ENCODE measurements around the gene HS1BP3. TPM values are rescaled to one million over a fixed set of nuclear protein-coding genes. Genes with fewer than 3 reads are reported as not detected.

HS1BP3 gene
- total RNA-seq, 2 experiments from 2014 or later: 12.8 to 12.9 TPM

- CTCF ChIA-PET: interaction anchor here (1.8 to 4.2 kb wide), 12 partner anchors 7 to 237 kb away, joined by 4 to 79 read pairs (median 24); partner anchors contain the start of genes HS1BP3 and RHOB
- DNase-seq (no peak), ATAC-seq (no peak)
- H3K27me3 Mint-ChIP-seq: no peaks in the 10 kb centered on the region
- peaks cover 2% of the 10 kb centered on the region for H3K36me3 Mint-ChIP-seq
- no peak overlapping the region for H3K4me3 Mint-ChIP-seq
- H3K4me1 Mint-ChIP-seq: no peaks in the 10 kb centered on the region
- no peak overlapping the region for H3K27ac Mint-ChIP-seq
- H3K9me3 Mint-ChIP-seq (ENCODE audit: low read depth): no peaks in the 10 kb centered on the region
These were observed 7.1 kb downstream of the HS1BP3 start for GRCh38 chr2:20643826-20644225.

GRCh38 chr2:20643060-20643459 lies 7.8 kb downstream of the HS1BP3 start:
- CTCF ChIA-PET: interaction anchor here (0.9 to 4.2 kb wide), 29 partner anchors 8 to 316 kb away, joined by 3 to 79 read pairs (median 9); partner anchors contain the start of genes HS1BP3 and RHOB
- no peaks in the 10 kb centered on the region for H3K9me3 Mint-ChIP-seq (ENCODE audit: low read depth)
- no peak for DNase-seq
- no peak overlapping the region for H3K4me3 Mint-ChIP-seq
- H3K4me1 Mint-ChIP-seq: no peaks in the 10 kb centered on the region
- ATAC-seq: no peak
- no peak overlapping the region for H3K27ac Mint-ChIP-seq
- no peaks in the 10 kb centered on the region for H3K27me3 Mint-ChIP-seq
- peaks cover 2% of the 10 kb centered on the region for H3K36me3 Mint-ChIP-seq

- Mint-ChIP-seq H3K27me3 (no peaks in the 10 kb centered on the region), H3K36me3 (peaks cover 2% of the 10 kb centered on the region), H3K9me3 (ENCODE audit: low read depth) (no peaks in the 10 kb centered on the region), H3K27ac (no peak overlapping the region), H3K4me3 (no peak overlapping the region), H3K4me1 (no peaks in the 10 kb centered on the region)
- ATAC-seq (peak; percentile 98), DNase-seq (peak; percentile 80)
- CTCF ChIA-PET: interaction anchor here (0.6 to 4.2 kb wide), 38 partner anchors 8 to 316 kb away, joined by 3 to 79 read pairs (median 6); partner anchors contain the start of genes HS1BP3 and RHOB
These were observed 8.6 kb downstream of the HS1BP3 start for GRCh38 chr2:20642055-20642971.

- H3K4me1 Mint-ChIP-seq: no peaks in the 10 kb centered on the region
- no peak overlapping the region for H3K4me3 Mint-ChIP-seq
- H3K36me3 Mint-ChIP-seq: peaks cover 2% of the 10 kb centered on the region
- no peak overlapping the region for H3K27ac Mint-ChIP-seq
- H3K9me3 Mint-ChIP-seq (ENCODE audit: low read depth): no peaks in the 10 kb centered on the region
- no peak for ATAC-seq
- CTCF ChIA-PET: interaction anchor here (0.6 to 4.2 kb wide), 22 partner anchors 7 to 238 kb away, joined by 3 to 79 read pairs (median 10); partner anchors contain the start of genes HS1BP3 and RHOB
- DNase-seq: no peak
- no peaks in the 10 kb centered on the region for H3K27me3 Mint-ChIP-seq
These were observed 9.5 kb downstream of the HS1BP3 start for GRCh38 chr2:20641123-20641985.

DNA sequence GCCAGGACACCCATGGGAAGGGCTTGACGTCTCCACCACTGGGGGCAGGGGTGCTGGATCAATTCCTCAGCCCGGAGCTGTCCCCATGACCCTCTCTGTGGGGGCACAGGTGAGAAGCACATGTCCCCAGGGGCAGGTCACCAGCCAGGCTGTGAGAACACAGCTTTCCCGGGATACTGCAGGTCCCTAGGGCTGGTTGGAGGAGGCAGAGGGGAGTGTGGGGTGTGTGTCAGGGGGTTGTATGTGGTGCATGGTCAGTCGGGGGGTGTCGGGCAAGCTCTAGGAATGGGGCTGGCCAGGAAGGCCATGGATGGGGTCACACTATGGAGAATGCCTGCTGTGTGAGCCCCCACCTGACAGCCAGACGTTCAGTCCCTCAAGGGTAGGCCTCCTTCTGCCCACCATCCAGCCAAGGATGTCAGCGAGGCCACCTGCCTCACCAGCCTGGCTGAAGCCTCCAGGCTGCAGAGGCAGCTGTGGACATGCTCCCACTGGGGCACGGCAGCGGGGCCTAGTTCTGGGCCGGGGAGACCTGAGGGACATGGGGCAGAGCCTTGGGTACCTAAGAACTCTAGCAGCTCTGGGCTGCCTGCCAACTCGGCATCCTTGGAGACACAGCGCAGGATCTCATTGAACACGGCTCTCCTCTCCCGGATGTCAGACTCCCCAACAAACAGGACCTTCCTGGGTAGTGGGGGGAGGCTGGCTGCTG lies 10.3 kb downstream of the HS1BP3 start:
- Mint-ChIP-seq H3K36me3 (peaks cover 2% of the 10 kb centered on the region), H3K27ac (no peak overlapping the region), H3K27me3 (no peaks in the 10 kb centered on the region), H3K4me3 (no peak overlapping the region), H3K9me3 (ENCODE audit: low read depth) (no peaks in the 10 kb centered on the region), H3K4me1 (no peaks in the 10 kb centered on the region)
- ATAC-seq (no peak), DNase-seq (no peak)
- CTCF ChIA-PET: interaction anchor here (0.7 to 4.2 kb wide), 9 partner anchors 8 to 208 kb away, joined by 3 to 79 read pairs (median 13); partner anchors contain the start of genes HS1BP3 and RHOB

- no peak for DNase-seq
- ATAC-seq: no peak
- CTCF ChIA-PET: interaction anchor here (0.6 to 1.4 kb wide), 2 partner anchors 12 to 197 kb away, joined by 3 to 5 read pairs; partner anchors contain the start of gene HS1BP3
- Mint-ChIP-seq H3K9me3 (ENCODE audit: low read depth) (no peaks in the 10 kb centered on the region), H3K27me3 (no peaks in the 10 kb centered on the region), H3K4me3 (no peak overlapping the region), H3K27ac (no peak overlapping the region), H3K36me3 (no peaks in the 10 kb centered on the region), H3K4me1 (peaks cover under 1% of the 10 kb centered on the region)
These were observed 12.1 kb downstream of the HS1BP3 start for GRCh38 chr2:20638646-20639430.

- H3K9me3 Mint-ChIP-seq (ENCODE audit: low read depth): no peaks in the 10 kb centered on the region
- ATAC-seq: no peak
- CTCF ChIA-PET: no interaction called here
These were observed 12.9 kb downstream of the HS1BP3 start for GRCh38 chr2:20638014-20638413.

GRCh38 chr2:20637147-20637546 lies 13.8 kb downstream of the HS1BP3 start:
- CTCF ChIA-PET: interaction anchor here (0.9 to 6.4 kb wide), 3 partner anchors 14 to 193 kb away, joined by 3 to 34 read pairs (median 10); partner anchors contain the start of genes HS1BP3 and RHOB
- H3K4me1 Mint-ChIP-seq: peaks cover 8% of the 10 kb centered on the region
- no peak overlapping the region for H3K4me3 Mint-ChIP-seq
- ATAC-seq (no peak), DNase-seq (no peak)
- no peaks in the 10 kb centered on the region for H3K27me3 Mint-ChIP-seq
- no peak overlapping the region for H3K27ac Mint-ChIP-seq
- H3K9me3 Mint-ChIP-seq (ENCODE audit: low read depth): no peaks in the 10 kb centered on the region
- no peaks in the 10 kb centered on the region for H3K36me3 Mint-ChIP-seq

More at GRCh38 chr2:20638014-20638413, 12.9 kb downstream of the HS1BP3 start:
- no peak overlapping the region for H3K4me3 Mint-ChIP-seq
- peaks cover 6% of the 10 kb centered on the region for H3K4me1 Mint-ChIP-seq
- no peaks in the 10 kb centered on the region for H3K27me3 Mint-ChIP-seq
- no peak overlapping the region for H3K27ac Mint-ChIP-seq
- DNase-seq: no peak
- H3K36me3 Mint-ChIP-seq: no peaks in the 10 kb centered on the region

- ATAC-seq (peak; percentile 86), DNase-seq (peak; percentile 71)
- no peaks in the 10 kb centered on the region for H3K27me3 Mint-ChIP-seq
- H3K4me3 Mint-ChIP-seq: no peak overlapping the region
- CTCF ChIA-PET: interaction anchor here (0.7 to 6.4 kb wide), 9 partner anchors 7 to 224 kb away, joined by 3 to 34 read pairs (median 10); partner anchors contain the start of genes HS1BP3 and RHOB
- H3K36me3 Mint-ChIP-seq: no peaks in the 10 kb centered on the region
- peaks cover 8% of the 10 kb centered on the region for H3K4me1 Mint-ChIP-seq
- no peaks in the 10 kb centered on the region for H3K9me3 Mint-ChIP-seq (ENCODE audit: low read depth)
- H3K27ac Mint-ChIP-seq: no peak overlapping the region
These were observed 15.0 kb downstream of the HS1BP3 start for GRCh38 chr2:20635675-20636584.

- Mint-ChIP-seq H3K9me3 (ENCODE audit: low read depth) (no peaks in the 10 kb centered on the region), H3K27ac (no peak overlapping the region), H3K27me3 (no peaks in the 10 kb centered on the region), H3K4me1 (peaks cover 8% of the 10 kb centered on the region), H3K36me3 (no peaks in the 10 kb centered on the region), H3K4me3 (no peak overlapping the region)
- ATAC-seq (no peak), DNase-seq (no peak)
- CTCF ChIA-PET: interaction anchor here (1.4 to 6.4 kb wide), 11 partner anchors 8 to 224 kb away, joined by 3 to 34 read pairs (median 8); partner anchors contain the start of genes HS1BP3 and RHOB
These were observed 15.8 kb downstream of the HS1BP3 start for GRCh38 chr2:20635113-20635510.

DNA sequence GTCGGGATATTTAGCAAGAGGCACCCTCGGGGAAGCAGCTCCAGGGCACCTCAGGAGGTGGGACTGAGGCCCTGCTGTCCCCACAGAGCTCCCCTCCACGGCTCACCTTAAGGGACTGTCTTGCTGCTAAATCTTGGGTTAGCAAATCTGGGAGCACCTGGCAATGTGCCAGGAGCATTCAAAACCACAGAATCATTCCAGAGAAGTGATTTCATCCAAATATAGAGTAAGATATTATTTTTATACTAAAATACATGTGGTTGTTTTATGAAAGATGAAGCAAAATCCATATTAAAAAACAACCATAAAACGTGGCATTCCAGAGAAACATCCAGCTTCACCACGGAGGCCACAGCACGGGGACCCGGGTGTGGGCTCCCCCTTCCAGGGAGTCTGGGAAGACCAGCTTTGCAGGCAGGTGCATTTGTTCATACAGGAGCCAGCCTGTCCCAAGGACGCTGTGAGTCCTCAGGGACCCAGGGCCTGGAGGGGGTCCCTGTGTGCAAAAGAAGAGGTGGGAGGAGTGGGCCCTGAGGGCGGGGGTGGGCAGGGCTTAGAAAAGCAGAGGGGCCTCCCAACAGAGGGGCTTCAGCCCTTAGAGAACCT lies 16.3 kb downstream of the HS1BP3 start:
- Mint-ChIP-seq H3K36me3 (no peaks in the 10 kb centered on the region), H3K4me3 (no peak overlapping the region), H3K9me3 (ENCODE audit: low read depth) (no peaks in the 10 kb centered on the region), H3K27me3 (no peaks in the 10 kb centered on the region), H3K4me1 (peaks cover 8% of the 10 kb centered on the region), H3K27ac (no peak overlapping the region)
- CTCF ChIA-PET: interaction anchor here (0.9 to 6.4 kb wide), 12 partner anchors 8 to 316 kb away, joined by 3 to 34 read pairs (median 8); partner anchors contain the start of genes HS1BP3 and RHOB
- no peak for DNase-seq
- ATAC-seq: no peak
